Measurements from ENCODE around the gene SLC7A5. TPM values are rescaled to one million over a fixed set of nuclear protein-coding genes. Genes with fewer than 3 reads are reported as not detected.

Gene SLC7A5
- total and polyA plus RNA-seq, 2 of the 13 experiments (the other 11 are each of a cell fraction or from before 2014, with no cell fraction given) = 79.6 to 155 TPM

- TF ChIP-seq MXD1 (CRISPR knock-in tag; IDR thresholded peaks at IDR 0.05) (peak; percentile 91), PHB2 (IDR thresholded peaks at IDR 0.05; ENCODE audit: partially characterized antibody) (no peak), CBFB (CRISPR knock-in tag; IDR thresholded peaks at IDR 0.05) (peak; percentile 77), CBX5 (CRISPR knock-in tag; IDR thresholded peaks at IDR 0.05; ENCODE audit: borderline replicate concordance) (peak; percentile 86; the same call in 1 of the 2 replicates), ZBTB33 (CRISPR knock-in tag; IDR thresholded peaks at IDR 0.05) (peak; percentile 72), EZH2 (conservative IDR thresholded peaks at IDR 0.05; ENCODE audit: low read depth, low read length) (no peak), TMF1 (CRISPR knock-in tag; IDR thresholded peaks at IDR 0.05; ENCODE audit: low read depth) (no peak), NFE2 (CRISPR knock-in tag; IDR thresholded peaks at IDR 0.05) (no peak), ZBTB25 (CRISPR knock-in tag; IDR thresholded peaks at IDR 0.05) (no peak), ZNF142 (CRISPR knock-in tag; IDR thresholded peaks at IDR 0.05) (0 out of 2 replicates have a peak, but pooled peaks have one; percentile 70), HMG20B (CRISPR knock-in tag; conservative IDR thresholded peaks at IDR 0.05) (no peak), ZNF703 (CRISPR knock-in tag; IDR thresholded peaks at IDR 0.05; ENCODE audit: borderline replicate concordance) (peak; percentile 6; the same call in 1 of the 2 replicates), HES4 (CRISPR knock-in tag; IDR thresholded peaks at IDR 0.05; ENCODE audit: borderline replicate concordance) (no peak; the same call in 1 of the 2 replicates), THRA (CRISPR knock-in tag; IDR thresholded peaks at IDR 0.05; ENCODE audit: borderline replicate concordance) (peak; percentile 91; the same call in 1 of the 2 replicates)
These were observed 15.8 kb downstream of the SLC7A5 start (continued) for GRCh38 chr16:87853411-87854052.
